Measurements from ENCODE around the gene LRRK1. TPM values are rescaled to one million over a fixed set of nuclear protein-coding genes. Genes with fewer than 3 reads are reported as not detected.
A peak's percentile ranks its signal among the peaks of the same experiment; 100 is the strongest.

The LRRK1 gene
- total and polyA plus RNA-seq, 2 of the 13 experiments (the other 11 are each of a cell fraction or from before 2014, with no cell fraction given): 0.13 to 1.2 TPM

DNA sequence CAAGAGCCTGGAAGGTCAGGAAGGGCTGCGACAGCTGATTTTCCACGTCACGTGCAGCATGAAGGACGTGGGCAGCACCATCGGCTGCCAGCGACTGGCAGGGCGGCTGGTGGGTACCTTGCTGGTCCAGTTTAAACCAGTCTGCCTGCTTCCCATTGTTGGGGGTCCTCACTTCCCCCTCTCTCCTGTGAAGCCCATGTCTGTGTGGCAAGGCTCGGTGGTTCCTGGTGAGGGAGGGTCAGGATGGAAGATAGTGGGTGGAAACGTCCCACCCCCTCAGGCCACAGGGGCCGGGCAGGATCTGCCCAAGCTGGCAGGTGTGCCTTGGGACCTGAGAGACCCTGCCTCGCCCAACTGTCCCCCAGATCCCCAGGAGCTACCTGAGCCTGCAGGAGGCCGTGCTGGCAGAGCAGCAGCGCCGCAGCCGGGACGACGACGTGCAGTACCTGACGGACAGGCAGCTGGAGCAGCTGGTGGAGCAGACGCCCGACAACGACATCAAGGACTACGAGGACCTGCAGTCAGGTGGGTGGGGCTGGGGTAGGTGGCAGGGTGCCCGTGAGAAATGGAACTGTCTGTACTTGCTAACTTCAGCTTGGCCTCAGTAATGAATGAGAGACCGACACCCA lies 108.2 kb downstream of the LRRK1 start:
- FAIRE-seq (no peak), ATAC-seq (peak; percentile 33), DNase-seq (ENCODE audit: low spot score) (no peak)
- 53% methylated on average over 2 of the region's 25 CpGs for WGBS (ENCODE audit: low lambda C conversion rate)
- H4K20me1 ChIP-seq (ENCODE audit: insufficient read depth, low read length): no peaks in the 10 kb centered on the region
- H3K36me3 ChIP-seq (replicated peaks in 1 of 2; ENCODE audit: control insufficient read depth in 1 of 2, insufficient read depth in 2 of 2, low read length in 2 of 2): no peaks in the 10 kb centered on the region
- H3K27ac ChIP-seq (ENCODE audit: extremely low read length, insufficient read depth, low read length): no peak overlapping the region
- in situ Hi-C loops (cut with HindIII; ENCODE audit: extremely low pct_ligation_motif_present, low pct_unique_long_range_greater_than_20kb): no loop called here
- ChIA-PET CTCF (ENCODE audit: low intra/inter-chr PET ratio, low total read pairs) (no interaction called here), POLR2A (no interaction called here)
- H3K27me3 ChIP-seq (ENCODE audit: control insufficient read depth in 1 of 2, insufficient read depth in 2 of 2, low read length in 2 of 2): peaks cover 10 to 85% of the 10 kb centered on the region in 2 experiments
- no TSS peak for BruUV-seq (replicated peaks)
- no peaks in the 10 kb centered on the region for H3K9me3 ChIP-seq (ENCODE audit: low read length)
- intact Hi-C loops (cut with micrococcal nuclease; ENCODE audit: unreplicated experiment): no loop called here
- H2AFZ ChIP-seq (ENCODE audit: low read length): no peak overlapping the region
- H3K9ac ChIP-seq (ENCODE audit: insufficient read depth, low read depth, low read length): no peak overlapping the region
- peak overlapping the region; percentile 60 for H3K4me2 ChIP-seq (ENCODE audit: low read depth, low read length)
- H3K79me2 ChIP-seq (ENCODE audit: insufficient read depth, low read length): no peaks in the 10 kb centered on the region
- peaks cover 48% of the 10 kb centered on the region for H3K4me1 ChIP-seq (ENCODE audit: insufficient read depth, low read length)
- peak overlapping the region in 1 of 3 experiments; percentile 36; a peak in 1 of 6 replicates for H3K4me3 ChIP-seq (replicated peaks in 1 of 3; ENCODE audit: insufficient read depth in 1 of 3, low read depth in 2 of 3, low read length in 3 of 3)
- peak; percentile 1; the same call in 1 of the 2 replicates for TF ChIP-seq ZNF788 (CRISPR knock-in tag; IDR thresholded peaks at IDR 0.05; ENCODE audit: borderline replicate concordance)
- no peak for TF ChIP-seq ZBTB7B (CRISPR knock-in tag; IDR thresholded peaks at IDR 0.05)
- no peak for TF ChIP-seq ZNF605 (CRISPR knock-in tag; IDR thresholded peaks at IDR 0.05)
- peak; percentile 26 for TF ChIP-seq HNRNPLL (IDR thresholded peaks at IDR 0.05; ENCODE audit: low read depth, low read length, poor library complexity, severe bottlenecking)
- no peak for TF ChIP-seq SRSF1 (optimal IDR thresholded peaks at IDR 0.05; ENCODE audit: low read depth, low read length)
- TF ChIP-seq KDM5B (CRISPR knock-in tag; IDR thresholded peaks at IDR 0.05; ENCODE audit: borderline replicate concordance): 0 out of 2 replicates have a peak, but pooled peaks have one; percentile 33
- TF ChIP-seq ZNF550 (CRISPR knock-in tag; IDR thresholded peaks at IDR 0.05; ENCODE audit: borderline replicate concordance): no peak
- TF ChIP-seq, protein P1, sequence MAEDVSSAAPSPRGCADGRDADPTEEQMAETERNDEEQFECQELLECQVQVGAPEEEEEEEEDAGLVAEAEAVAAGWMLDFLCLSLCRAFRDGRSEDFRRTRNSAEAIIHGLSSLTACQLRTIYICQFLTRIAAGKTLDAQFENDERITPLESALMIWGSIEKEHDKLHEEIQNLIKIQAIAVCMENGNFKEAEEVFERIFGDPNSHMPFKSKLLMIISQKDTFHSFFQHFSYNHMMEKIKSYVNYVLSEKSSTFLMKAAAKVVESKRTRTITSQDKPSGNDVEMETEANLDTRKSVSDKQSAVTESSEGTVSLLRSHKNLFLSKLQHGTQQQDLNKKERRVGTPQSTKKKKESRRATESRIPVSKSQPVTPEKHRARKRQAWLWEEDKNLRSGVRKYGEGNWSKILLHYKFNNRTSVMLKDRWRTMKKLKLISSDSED (CRISPR knock-in tag; IDR thresholded peaks at IDR 0.05): no peak
- no peak for TF ChIP-seq TGIF2 (CRISPR knock-in tag; IDR thresholded peaks at IDR 0.05)
- TF ChIP-seq, protein P2, sequence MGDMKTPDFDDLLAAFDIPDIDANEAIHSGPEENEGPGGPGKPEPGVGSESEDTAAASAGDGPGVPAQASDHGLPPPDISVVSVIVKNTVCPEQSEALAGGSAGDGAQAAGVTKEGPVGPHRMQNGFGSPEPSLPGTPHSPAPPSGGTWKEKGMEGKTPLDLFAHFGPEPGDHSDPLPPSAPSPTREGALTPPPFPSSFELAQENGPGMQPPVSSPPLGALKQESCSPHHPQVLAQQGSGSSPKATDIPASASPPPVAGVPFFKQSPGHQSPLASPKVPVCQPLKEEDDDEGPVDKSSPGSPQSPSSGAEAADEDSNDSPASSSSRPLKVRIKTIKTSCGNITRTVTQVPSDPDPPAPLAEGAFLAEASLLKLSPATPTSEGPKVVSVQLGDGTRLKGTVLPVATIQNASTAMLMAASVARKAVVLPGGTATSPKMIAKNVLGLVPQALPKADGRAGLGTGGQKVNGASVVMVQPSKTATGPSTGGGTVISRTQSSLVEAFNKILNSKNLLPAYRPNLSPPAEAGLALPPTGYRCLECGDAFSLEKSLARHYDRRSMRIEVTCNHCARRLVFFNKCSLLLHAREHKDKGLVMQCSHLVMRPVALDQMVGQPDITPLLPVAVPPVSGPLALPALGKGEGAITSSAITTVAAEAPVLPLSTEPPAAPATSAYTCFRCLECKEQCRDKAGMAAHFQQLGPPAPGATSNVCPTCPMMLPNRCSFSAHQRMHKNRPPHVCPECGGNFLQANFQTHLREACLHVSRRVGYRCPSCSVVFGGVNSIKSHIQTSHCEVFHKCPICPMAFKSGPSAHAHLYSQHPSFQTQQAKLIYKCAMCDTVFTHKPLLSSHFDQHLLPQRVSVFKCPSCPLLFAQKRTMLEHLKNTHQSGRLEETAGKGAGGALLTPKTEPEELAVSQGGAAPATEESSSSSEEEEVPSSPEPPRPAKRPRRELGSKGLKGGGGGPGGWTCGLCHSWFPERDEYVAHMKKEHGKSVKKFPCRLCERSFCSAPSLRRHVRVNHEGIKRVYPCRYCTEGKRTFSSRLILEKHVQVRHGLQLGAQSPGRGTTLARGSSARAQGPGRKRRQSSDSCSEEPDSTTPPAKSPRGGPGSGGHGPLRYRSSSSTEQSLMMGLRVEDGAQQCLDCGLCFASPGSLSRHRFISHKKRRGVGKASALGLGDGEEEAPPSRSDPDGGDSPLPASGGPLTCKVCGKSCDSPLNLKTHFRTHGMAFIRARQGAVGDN (CRISPR knock-in tag; IDR thresholded peaks at IDR 0.05): peak; percentile 67
- no peak for TF ChIP-seq ZNF234 (CRISPR knock-in tag; conservative IDR thresholded peaks at IDR 0.05)
- TF ChIP-seq, protein P3, sequence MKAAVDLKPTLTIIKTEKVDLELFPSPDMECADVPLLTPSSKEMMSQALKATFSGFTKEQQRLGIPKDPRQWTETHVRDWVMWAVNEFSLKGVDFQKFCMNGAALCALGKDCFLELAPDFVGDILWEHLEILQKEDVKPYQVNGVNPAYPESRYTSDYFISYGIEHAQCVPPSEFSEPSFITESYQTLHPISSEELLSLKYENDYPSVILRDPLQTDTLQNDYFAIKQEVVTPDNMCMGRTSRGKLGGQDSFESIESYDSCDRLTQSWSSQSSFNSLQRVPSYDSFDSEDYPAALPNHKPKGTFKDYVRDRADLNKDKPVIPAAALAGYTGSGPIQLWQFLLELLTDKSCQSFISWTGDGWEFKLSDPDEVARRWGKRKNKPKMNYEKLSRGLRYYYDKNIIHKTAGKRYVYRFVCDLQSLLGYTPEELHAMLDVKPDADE (CRISPR knock-in tag; IDR thresholded peaks at IDR 0.05): no peak
- no peak for TF ChIP-seq DNMT3B (CRISPR knock-in tag; conservative IDR thresholded peaks at IDR 0.05)
- TF ChIP-seq ISL2 (CRISPR knock-in tag; IDR thresholded peaks at IDR 0.05): no peak
- TF ChIP-seq ZNF235 (CRISPR knock-in tag; IDR thresholded peaks at IDR 0.05; ENCODE audit: borderline replicate concordance): no peak
- no peak for TF ChIP-seq PCBP1 (IDR thresholded peaks at IDR 0.05; ENCODE audit: borderline replicate concordance, low read depth, low read length)
- TF ChIP-seq ZEB1 (IDR thresholded peaks at IDR 0.05; ENCODE audit: insufficient replicate concordance, low read depth): no peak
- no peak for TF ChIP-seq MIER2 (CRISPR knock-in tag; IDR thresholded peaks at IDR 0.05)
